ENCODE measurements around the gene NFATC1. TPM values are rescaled to one million over a fixed set of nuclear protein-coding genes. Genes with fewer than 3 reads are reported as not detected.
A peak's percentile ranks its signal among the peaks of the same experiment; 100 is the strongest.

NFATC1 gene
- total RNA-seq, 1 donor from 2014 or later = 16.6 TPM

GRCh38 chr18:79575891-79576685, 180.4 kb downstream of the NFATC1 start:
- ATAC-seq (peak; percentile 9), DNase-seq (peak; percentile 66)
- no peak overlapping the region for H3K4me3 ChIP-seq
- intact Hi-C loops (cut with DNase I) = no loop called here
- TF ChIP-seq, protein P1, sequence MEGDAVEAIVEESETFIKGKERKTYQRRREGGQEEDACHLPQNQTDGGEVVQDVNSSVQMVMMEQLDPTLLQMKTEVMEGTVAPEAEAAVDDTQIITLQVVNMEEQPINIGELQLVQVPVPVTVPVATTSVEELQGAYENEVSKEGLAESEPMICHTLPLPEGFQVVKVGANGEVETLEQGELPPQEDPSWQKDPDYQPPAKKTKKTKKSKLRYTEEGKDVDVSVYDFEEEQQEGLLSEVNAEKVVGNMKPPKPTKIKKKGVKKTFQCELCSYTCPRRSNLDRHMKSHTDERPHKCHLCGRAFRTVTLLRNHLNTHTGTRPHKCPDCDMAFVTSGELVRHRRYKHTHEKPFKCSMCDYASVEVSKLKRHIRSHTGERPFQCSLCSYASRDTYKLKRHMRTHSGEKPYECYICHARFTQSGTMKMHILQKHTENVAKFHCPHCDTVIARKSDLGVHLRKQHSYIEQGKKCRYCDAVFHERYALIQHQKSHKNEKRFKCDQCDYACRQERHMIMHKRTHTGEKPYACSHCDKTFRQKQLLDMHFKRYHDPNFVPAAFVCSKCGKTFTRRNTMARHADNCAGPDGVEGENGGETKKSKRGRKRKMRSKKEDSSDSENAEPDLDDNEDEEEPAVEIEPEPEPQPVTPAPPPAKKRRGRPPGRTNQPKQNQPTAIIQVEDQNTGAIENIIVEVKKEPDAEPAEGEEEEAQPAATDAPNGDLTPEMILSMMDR (IDR thresholded peaks at IDR 0.05) = no peak
- peaks cover 11% of the 10 kb centered on the region for H3K9me3 ChIP-seq
- H3K4me1 ChIP-seq = peaks cover 14% of the 10 kb centered on the region
- H3K36me3 ChIP-seq = no peaks in the 10 kb centered on the region
- peak overlapping the region; percentile 47 for H3K27ac ChIP-seq
- H3K27me3 ChIP-seq = no peaks in the 10 kb centered on the region

- Histone ChIP-seq H3K36me3 (no peaks in the 10 kb centered on the region), H3K9me3 (peaks cover 11% of the 10 kb centered on the region), H3K27me3 (no peaks in the 10 kb centered on the region), H3K4me1 (peaks cover 14% of the 10 kb centered on the region), H3K4me3 (no peak overlapping the region), H3K27ac (peak overlapping the region; percentile 47)
- DNase-seq = peak; percentile 71
- intact Hi-C loops (cut with DNase I) = no loop called here
- TF ChIP-seq, protein P1 (IDR thresholded peaks at IDR 0.05) = no peak
- peak; percentile 38 for ATAC-seq
Measured at GRCh38 chr18:79576686-79577351, 181.1 kb downstream of the NFATC1 start.

DNA sequence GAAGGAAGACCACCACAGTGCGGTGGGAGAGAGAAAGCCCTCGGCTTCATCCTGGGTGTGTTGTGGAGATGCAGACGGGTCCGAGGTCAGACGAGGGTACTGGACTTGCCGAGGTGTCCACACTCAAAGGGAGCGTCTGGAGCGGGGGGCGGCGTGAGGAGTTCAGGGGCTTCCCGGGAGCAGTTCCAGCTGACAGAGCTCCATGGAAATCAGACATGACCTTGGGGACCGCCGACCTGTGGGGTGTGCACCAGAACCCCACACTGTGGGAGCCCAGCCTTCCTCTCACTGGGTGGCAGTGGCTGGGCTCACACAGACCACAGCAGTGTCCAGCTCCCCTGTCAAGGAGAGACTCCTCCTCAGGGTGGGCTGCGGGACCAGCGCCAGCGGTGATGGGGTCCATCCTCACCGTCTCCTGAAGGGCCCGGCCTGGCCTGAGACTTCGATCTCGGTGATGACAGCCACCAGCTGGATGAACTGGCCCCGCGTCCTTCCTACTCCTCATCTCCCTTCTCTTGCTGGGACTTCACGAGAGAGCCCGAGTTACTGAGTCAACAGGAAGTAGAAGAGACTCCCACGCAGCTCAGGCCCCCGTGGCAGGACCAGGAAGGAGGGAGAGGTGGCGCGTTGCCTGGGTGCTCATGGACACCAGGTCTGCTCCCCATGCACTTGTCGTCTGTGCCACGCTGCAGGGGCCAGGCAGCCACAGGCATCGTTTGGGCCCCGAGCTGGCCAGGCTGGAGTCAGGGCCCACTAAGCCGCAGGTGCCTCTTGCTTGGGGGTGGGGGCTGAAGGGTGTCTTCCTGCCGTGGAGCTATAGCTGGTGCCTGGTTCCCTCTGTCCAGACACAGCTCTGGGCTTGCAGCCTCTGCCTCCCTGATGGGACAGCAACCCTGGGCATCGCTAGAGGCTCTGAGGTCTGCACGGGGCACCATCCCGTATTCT, 182.0 kb downstream of the NFATC1 start:
- H3K27ac ChIP-seq = peak overlapping the region; percentile 17
- TF ChIP-seq, protein P1 (IDR thresholded peaks at IDR 0.05) = no peak
- DNase-seq (peak; percentile 70), ATAC-seq (peak; percentile 33)
- H3K4me1 ChIP-seq = peaks cover 14% of the 10 kb centered on the region
- intact Hi-C loops (cut with DNase I) = no loop called here
- no peak overlapping the region for H3K4me3 ChIP-seq
- no peaks in the 10 kb centered on the region for H3K27me3 ChIP-seq
- no peaks in the 10 kb centered on the region for H3K36me3 ChIP-seq
- peaks cover 10% of the 10 kb centered on the region for H3K9me3 ChIP-seq

DNA sequence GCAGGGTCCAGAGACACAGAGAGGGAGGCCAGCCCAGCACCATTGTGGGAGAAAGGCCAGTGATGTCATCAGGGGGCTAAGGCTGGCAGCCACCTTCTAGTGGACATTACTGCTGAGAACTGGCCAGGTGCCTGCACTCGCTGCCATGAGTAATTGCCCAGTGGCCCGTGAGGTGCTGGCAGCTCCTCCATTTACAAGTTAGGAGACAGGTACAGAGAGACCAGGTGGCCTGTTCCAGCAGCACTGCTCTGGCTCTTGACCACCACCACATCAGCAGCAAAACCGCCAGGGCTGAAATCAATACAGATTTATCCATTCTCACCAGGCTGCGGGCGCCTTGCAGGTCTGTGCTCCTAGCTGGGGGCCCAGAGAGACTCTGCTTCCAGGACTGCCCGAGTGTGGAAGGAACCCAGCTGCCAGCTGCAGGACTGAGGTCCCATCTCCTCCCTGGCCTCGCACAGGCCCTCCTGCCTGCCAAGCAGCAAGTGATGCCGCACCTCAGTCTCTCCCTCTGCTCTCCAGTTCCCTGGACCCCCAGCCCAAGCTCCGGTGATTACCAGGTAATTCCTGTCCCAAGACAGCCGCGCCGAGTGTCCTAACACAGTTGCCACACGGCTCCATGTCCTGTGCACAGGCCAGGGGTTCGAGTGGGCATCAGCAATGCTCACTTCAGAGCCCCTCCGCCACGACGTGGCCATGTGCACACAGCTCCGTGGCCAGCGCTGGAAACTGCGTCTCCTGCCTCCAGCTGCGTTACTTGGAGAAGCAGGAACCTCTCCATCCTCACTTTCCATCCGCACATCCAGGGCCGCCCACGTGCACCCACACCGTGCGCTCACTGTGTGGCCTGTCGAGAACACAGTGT, 182.9 kb downstream of the NFATC1 start:
- intact Hi-C loops (cut with DNase I) = no loop called here
- ATAC-seq (no peak), DNase-seq (peak; percentile 59)
- H3K9me3 ChIP-seq = peaks cover 2% of the 10 kb centered on the region
- TF ChIP-seq, protein P1 (IDR thresholded peaks at IDR 0.05) = no peak
- no peak overlapping the region for H3K27ac ChIP-seq
- no peaks in the 10 kb centered on the region for H3K27me3 ChIP-seq
- peaks cover 14% of the 10 kb centered on the region for H3K4me1 ChIP-seq
- H3K4me3 ChIP-seq = no peak overlapping the region
- H3K36me3 ChIP-seq = no peaks in the 10 kb centered on the region
